ENCODE results near the gene C3orf70.

DNA sequence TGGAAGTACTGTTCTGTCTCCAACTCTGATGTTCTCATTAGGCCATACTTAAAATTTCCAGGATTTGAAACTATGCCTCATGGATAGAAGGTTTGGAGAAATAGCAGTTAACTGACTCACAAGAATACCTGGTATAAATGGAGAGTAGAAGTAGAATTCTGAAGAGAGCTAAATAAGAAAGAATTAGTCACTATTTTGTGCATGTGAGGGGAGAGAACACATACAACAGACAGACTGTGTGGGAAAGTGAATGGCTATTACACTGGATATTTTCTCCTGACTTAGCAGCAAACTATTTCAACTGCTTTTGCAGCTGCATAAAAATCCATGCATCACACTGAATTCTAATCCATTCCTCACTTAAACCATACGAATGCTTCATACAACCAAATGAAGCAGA is 71.3 kb downstream of the C3orf70 start:
- TF ChIP-seq CTCF (IDR thresholded peaks at IDR 0.05; ENCODE audit: low read depth, low read length) (no peak), EZH2phosphoT487 (IDR thresholded peaks at IDR 0.05; ENCODE audit: low read depth) (no peak)
